Neuronal stem cell (in vitro differentiated cells): Measurements from ENCODE around the gene PLD5.

Experiments used
- DNase-seq: peaks from one replicate; pipeline ENCODE4 v3.0.0-alpha.2; 2013; ENCODE audit warnings: low spot score
- H2AFZ ChIP-seq: one replicate; pipeline ENCODE4 v1.6.1; 2013; ENCODE audit warnings: mild to moderate bottlenecking, low read length, inconsistent platforms
- H2AK5ac ChIP-seq: 2 replicates; pipeline ENCODE4 v1.6.1; 2013; ENCODE audit warnings: low read depth, mild to moderate bottlenecking, inconsistent platforms, low read length, moderate library complexity, mixed read lengths
- H2BK120ac ChIP-seq: 2 replicates; pipeline ENCODE4 v1.6.1; 2013; ENCODE audit warnings: low read depth, mild to moderate bottlenecking, inconsistent platforms, low read length, moderate library complexity, mixed read lengths
- H2BK12ac ChIP-seq: one replicate; pipeline ENCODE4 v1.6.1; 2013; ENCODE audit warnings: low read length, inconsistent platforms
- H2BK15ac ChIP-seq: 2 replicates; pipeline ENCODE4 v1.6.1; 2013; ENCODE audit warnings: mild to moderate bottlenecking, low read length, inconsistent platforms, mixed read lengths
- H2BK5ac ChIP-seq: one replicate; pipeline ENCODE4 v1.6.1; 2013; ENCODE audit warnings: inconsistent platforms, mild to moderate bottlenecking, low read length, moderate library complexity
- H3K14ac ChIP-seq: one replicate; pipeline ENCODE4 v1.6.1; 2013; ENCODE audit warnings: low read length, inconsistent platforms
- H3K18ac ChIP-seq: 2 replicates; pipeline ENCODE4 v1.6.1; 2013; ENCODE audit warnings: low read length, inconsistent platforms
- H3K23ac ChIP-seq: 2 replicates; pipeline ENCODE4 v1.6.1; 2013; ENCODE audit warnings: low read depth, mild to moderate bottlenecking, mixed read lengths, low read length, inconsistent platforms; ENCODE audit not compliant: poor library complexity
- H3K27ac ChIP-seq: replicated peaks from 3 replicates; pipeline ENCODE4 v1.5.1; 2013; ENCODE audit warnings: low read length, inconsistent platforms
- H3K27me3 ChIP-seq, 3 experiments: 2 replicates each; pipeline ENCODE4 v1.6.1; 2013; ENCODE audit warnings: low read length in 3 of 3, mild to moderate bottlenecking in 2 of 3, inconsistent platforms in 1 of 3, low read depth in 1 of 3, mixed read lengths in 1 of 3, moderate library complexity in 1 of 3; ENCODE audit not compliant: control insufficient read depth in 3 of 3, insufficient read depth in 3 of 3
- H3K36me3 ChIP-seq, 2 donors: replicated peaks in 1 of 2; 2 replicates each; pipeline ENCODE4 v1.6.1; 2013; ENCODE audit warnings: low read length in 2 of 2; ENCODE audit not compliant: control insufficient read depth in 2 of 2, insufficient read depth in 2 of 2
- H3K4ac ChIP-seq: 2 replicates; pipeline ENCODE4 v1.6.1; 2013; ENCODE audit warnings: inconsistent platforms, mild to moderate bottlenecking, low read length, moderate library complexity
- H3K4me1 ChIP-seq, 2 donors: 1 replicate in 1 of 2; 2 replicates in 1 of 2; pipeline ENCODE4 v1.6.1; 2013; ENCODE audit warnings: low read length in 2 of 2, low read depth in 1 of 2; ENCODE audit not compliant: control insufficient read depth in 2 of 2, insufficient read depth in 1 of 2
- H3K4me2 ChIP-seq: one replicate; pipeline ENCODE4 v1.6.1; 2013; ENCODE audit warnings: mild to moderate bottlenecking, low read length, inconsistent platforms; ENCODE audit not compliant: insufficient read depth, poor library complexity, severe bottlenecking
- H3K4me3 ChIP-seq, 2 donors: 2 replicates each; pipeline ENCODE4 v1.5.1; 2013; ENCODE audit warnings: low read length in 2 of 2, mild to moderate bottlenecking in 2 of 2, inconsistent platforms in 1 of 2, moderate library complexity in 1 of 2
- H3K79me1 ChIP-seq: one replicate; pipeline ENCODE4 v1.6.1; 2013; ENCODE audit warnings: low read depth, mild to moderate bottlenecking, inconsistent platforms, low read length, moderate library complexity
- H3K9ac ChIP-seq: one replicate; pipeline ENCODE4 v1.6.1; 2013; ENCODE audit warnings: mild to moderate bottlenecking, low read depth, low read length, inconsistent platforms; ENCODE audit not compliant: poor library complexity
- H3K9me3 ChIP-seq, 2 donors: replicated peaks in 1 of 2; 2 replicates each; pipeline versions ENCODE3 to v1.6.1; 2013; ENCODE audit warnings: low read length in 2 of 2, mild to moderate bottlenecking in 2 of 2, inconsistent platforms in 1 of 2, low read depth in 1 of 2, mixed read lengths in 1 of 2, moderate library complexity in 1 of 2; ENCODE audit not compliant: control insufficient read depth in 2 of 2, insufficient read depth in 1 of 2
- H4K8ac ChIP-seq: one replicate; pipeline ENCODE4 v1.6.1; 2013; ENCODE audit warnings: low read depth, mild to moderate bottlenecking, inconsistent platforms, low read length, moderate library complexity
- H4K91ac ChIP-seq: one replicate; pipeline ENCODE4 v1.6.1; 2013; ENCODE audit warnings: low read length, low read depth, mild to moderate bottlenecking, inconsistent platforms; ENCODE audit not compliant: poor library complexity
- WGBS, 2 donors: extraction: QIAGEN DNeasy Blood & Tissue Kit; methylation state at CpG; one replicate each; pipeline ENCODE4 v1.1.7; 2013; ENCODE audit warnings: missing lambda C conversion rate in 2 of 2, mixed read lengths in 1 of 2; ENCODE audit not compliant: insufficient read length in 2 of 2, insufficient replicate concordance in 1 of 2; ENCODE audit errors: extremely low coverage in 2 of 2; 5-methylcytosine and 5-hydroxymethylcytosine counted together

PLD5 gene

DNA sequence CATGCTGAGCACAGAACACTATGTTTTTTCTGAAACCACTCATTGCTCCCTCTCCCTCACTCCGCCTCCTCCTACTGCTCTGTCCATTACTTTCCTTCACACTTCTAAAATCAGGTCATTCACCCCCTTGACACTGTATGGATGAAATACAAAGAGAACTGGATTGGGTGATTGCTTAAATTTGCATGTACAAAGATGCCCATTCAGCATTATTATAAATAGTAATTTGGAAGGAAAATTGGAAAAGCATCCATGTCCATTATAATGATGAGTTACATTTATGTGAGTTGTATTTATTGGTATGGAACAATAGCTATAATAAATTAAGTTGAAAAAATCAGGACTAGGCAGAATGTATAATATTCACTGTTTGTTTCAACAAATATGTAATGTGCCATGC, 83.7 kb downstream of the PLD5 start:
- Histone ChIP-seq H3K14ac (no peak overlapping the region), H4K8ac (no peak overlapping the region), H3K27ac (no peak overlapping the region), H3K9ac (no peak overlapping the region), H2BK120ac (no peak overlapping the region), H2AFZ (no peak overlapping the region), H3K9me3 (no peaks in the 10 kb centered on the region), H3K79me1 (no peaks in the 10 kb centered on the region), H3K27me3 (no peaks in the 10 kb centered on the region), H4K91ac (no peak overlapping the region), H3K36me3 (no peaks in the 10 kb centered on the region), H3K4me3 (no peak overlapping the region), H2BK12ac (no peak overlapping the region), H3K4ac (no peak overlapping the region), H3K18ac (no peak overlapping the region), H2BK15ac (no peak overlapping the region), H3K4me2 (no peak overlapping the region), H3K4me1 (no peaks in the 10 kb centered on the region), H2BK5ac (no peak overlapping the region), H2AK5ac (no peak overlapping the region), H3K23ac (no peak overlapping the region)
- DNase-seq, result no peak
- WGBS, 2 donors, result no CpG with 5 or more reads among the region's 1 CpG

DNA sequence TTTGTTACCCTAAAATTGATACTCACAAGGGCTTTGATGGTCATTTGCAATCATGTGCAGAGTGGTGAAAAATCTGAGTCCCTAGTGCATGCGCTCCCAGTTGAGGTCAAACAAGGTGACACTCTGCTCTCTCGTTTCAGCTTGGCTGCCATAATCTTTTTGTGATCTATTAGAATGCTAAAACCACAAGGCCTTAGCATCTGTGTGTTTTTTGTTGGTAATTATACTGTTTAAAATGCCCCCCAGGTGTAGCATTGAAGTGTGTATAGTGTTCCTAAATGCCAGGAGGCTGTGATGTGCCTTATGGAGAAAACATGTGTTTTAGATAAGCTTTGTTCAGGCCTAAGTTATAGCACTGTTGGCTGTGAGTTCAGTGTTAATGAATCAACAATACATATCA, 89.3 kb downstream of the PLD5 start:
- Histone ChIP-seq H2AK5ac (no peak overlapping the region), H3K4me1 (no peaks in the 10 kb centered on the region), H2BK120ac (no peak overlapping the region), H3K36me3 (no peaks in the 10 kb centered on the region), H2BK15ac (no peak overlapping the region), H3K14ac (no peak overlapping the region), H4K91ac (no peak overlapping the region), H3K18ac (no peak overlapping the region), H4K8ac (no peak overlapping the region), H3K27ac (no peak overlapping the region), H3K27me3 (no peaks in the 10 kb centered on the region), H3K23ac (no peak overlapping the region), H3K4me2 (no peak overlapping the region), H3K9ac (no peak overlapping the region), H3K4ac (no peak overlapping the region), H2AFZ (no peak overlapping the region), H3K4me3 (no peak overlapping the region), H2BK12ac (no peak overlapping the region), H3K79me1 (no peaks in the 10 kb centered on the region), H2BK5ac (no peak overlapping the region), H3K9me3 (peaks cover 0 to 5% of the 10 kb centered on the region in 2 donors)
- WGBS, 2 donors, result no CpG with 5 or more reads among the region's 2 CpGs
- no peak for DNase-seq

DNA sequence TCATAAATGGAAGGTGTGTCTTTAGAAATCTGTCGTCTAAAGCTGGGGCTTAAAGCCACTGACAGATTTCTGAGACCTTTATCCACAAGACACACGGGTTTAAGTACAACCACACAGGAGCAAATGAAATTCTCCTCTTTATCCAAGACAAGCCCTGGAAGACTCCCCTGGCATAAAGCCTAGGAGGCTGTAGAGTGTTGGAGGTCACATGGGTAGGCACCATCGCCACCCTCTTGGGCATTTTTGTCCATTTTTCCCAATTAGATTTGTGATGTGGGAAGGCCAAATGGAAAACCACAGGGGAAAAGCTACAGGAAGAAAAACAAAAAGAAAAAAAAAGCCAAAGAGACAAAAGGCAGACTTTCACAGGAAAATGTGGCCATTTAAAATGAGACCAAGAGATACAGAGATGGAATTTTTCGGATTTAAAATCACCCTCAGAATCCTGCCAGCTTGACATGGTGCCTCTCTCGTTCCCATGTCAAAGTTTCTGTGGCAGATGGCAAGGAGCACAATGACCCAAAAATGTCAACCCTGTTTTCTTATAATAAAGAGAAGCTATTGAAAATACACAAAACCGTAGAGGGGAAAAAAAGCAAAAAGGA, 91.9 kb downstream of the PLD5 start:
- Histone ChIP-seq H3K9me3 (peaks cover 0 to 5% of the 10 kb centered on the region in 2 donors), H3K4me3 (no peak overlapping the region), H2BK5ac (no peak overlapping the region), H4K8ac (no peak overlapping the region), H3K4me2 (no peak overlapping the region), H4K91ac (no peak overlapping the region), H2AK5ac (no peak overlapping the region), H3K27ac (no peak overlapping the region), H3K9ac (no peak overlapping the region), H3K4me1 (no peaks in the 10 kb centered on the region), H3K23ac (no peak overlapping the region), H2AFZ (no peak overlapping the region), H3K79me1 (no peaks in the 10 kb centered on the region), H2BK120ac (no peak overlapping the region), H3K14ac (no peak overlapping the region), H2BK12ac (no peak overlapping the region), H3K27me3 (no peaks in the 10 kb centered on the region), H3K36me3 (no peaks in the 10 kb centered on the region), H3K18ac (no peak overlapping the region), H2BK15ac (no peak overlapping the region), H3K4ac (no peak overlapping the region)
- no peak for DNase-seq
- WGBS, 2 donors, result no CpG with 5 or more reads among the region's 6 CpGs

DNA sequence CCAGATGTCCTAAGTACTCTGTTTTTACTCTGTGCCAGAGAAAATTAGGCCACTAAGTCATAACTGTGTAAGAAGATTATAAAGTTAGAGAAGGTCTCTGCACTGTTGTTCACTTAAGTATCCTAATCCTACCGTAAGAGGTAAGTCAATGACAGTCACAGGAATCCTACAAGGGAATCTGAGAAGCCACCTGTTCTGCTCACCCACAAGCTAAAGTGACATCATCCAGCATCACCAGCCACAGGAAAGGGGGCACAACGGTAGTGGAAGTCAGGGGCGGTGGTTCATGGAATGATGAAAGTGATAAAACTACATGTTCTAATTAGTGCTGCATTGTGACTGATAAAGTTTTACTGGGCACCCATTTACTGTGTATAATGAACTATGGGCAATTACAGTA, 92.7 kb downstream of the PLD5 start:
- no peak overlapping the region for H2AFZ ChIP-seq
- no peaks in the 10 kb centered on the region for H3K4me1 ChIP-seq
- no peak overlapping the region for H2BK5ac ChIP-seq
- H3K4ac ChIP-seq, result no peak overlapping the region
- H3K27ac ChIP-seq, result no peak overlapping the region
- H4K8ac ChIP-seq, result no peak overlapping the region
- no peaks in the 10 kb centered on the region for H3K27me3 ChIP-seq
- H2AK5ac ChIP-seq, result no peak overlapping the region
- no peak overlapping the region for H2BK120ac ChIP-seq
- no peak overlapping the region for H3K9ac ChIP-seq
- H2BK12ac ChIP-seq, result no peak overlapping the region
- H3K79me1 ChIP-seq, result no peaks in the 10 kb centered on the region
- no peak overlapping the region for H2BK15ac ChIP-seq
- H3K23ac ChIP-seq, result no peak overlapping the region
- no peak for DNase-seq
- no peak overlapping the region for H3K4me3 ChIP-seq
- no peak overlapping the region for H3K18ac ChIP-seq
- H3K4me2 ChIP-seq, result no peak overlapping the region
- H3K36me3 ChIP-seq, result no peaks in the 10 kb centered on the region
- H3K9me3 ChIP-seq, result peaks cover 0 to 5% of the 10 kb centered on the region in 2 donors
- H3K14ac ChIP-seq, result no peak overlapping the region
- H4K91ac ChIP-seq, result no peak overlapping the region
- no CpG with 5 or more reads among the region's 3 CpGs for WGBS, 2 donors
